Suprapubic skin (tissue), 3 donors: Measurements from ENCODE around the gene CD44.

Source experiments
- POLR2AphosphoS5 ChIP-seq, 3 donors: sonication (generic); formaldehyde crosslinking; IDR thresholded peaks; one replicate each; pipeline ENCODE4 v1.6.1; 2017; ENCODE audit warnings: antibody characterized with exemption in 3 of 3
- TF ChIP-seq, protein P1 (sequence below), 2 donors: fragments of 200-600 bp in 1 of 2; fragments of 450-650 bp in 1 of 2; sonication (generic) in 1 of 2; IDR thresholded peaks; one replicate each; pipeline ENCODE4 v1.5.1; 2016 to 2019; ENCODE audit warnings: antibody characterized with exemption in 2 of 2, mild to moderate bottlenecking in 1 of 2, moderate library complexity in 1 of 2

GRCh38 chr11:35169112-35169511, 30.1 kb downstream of the CD44 start:
- TF ChIP-seq, protein P1, sequence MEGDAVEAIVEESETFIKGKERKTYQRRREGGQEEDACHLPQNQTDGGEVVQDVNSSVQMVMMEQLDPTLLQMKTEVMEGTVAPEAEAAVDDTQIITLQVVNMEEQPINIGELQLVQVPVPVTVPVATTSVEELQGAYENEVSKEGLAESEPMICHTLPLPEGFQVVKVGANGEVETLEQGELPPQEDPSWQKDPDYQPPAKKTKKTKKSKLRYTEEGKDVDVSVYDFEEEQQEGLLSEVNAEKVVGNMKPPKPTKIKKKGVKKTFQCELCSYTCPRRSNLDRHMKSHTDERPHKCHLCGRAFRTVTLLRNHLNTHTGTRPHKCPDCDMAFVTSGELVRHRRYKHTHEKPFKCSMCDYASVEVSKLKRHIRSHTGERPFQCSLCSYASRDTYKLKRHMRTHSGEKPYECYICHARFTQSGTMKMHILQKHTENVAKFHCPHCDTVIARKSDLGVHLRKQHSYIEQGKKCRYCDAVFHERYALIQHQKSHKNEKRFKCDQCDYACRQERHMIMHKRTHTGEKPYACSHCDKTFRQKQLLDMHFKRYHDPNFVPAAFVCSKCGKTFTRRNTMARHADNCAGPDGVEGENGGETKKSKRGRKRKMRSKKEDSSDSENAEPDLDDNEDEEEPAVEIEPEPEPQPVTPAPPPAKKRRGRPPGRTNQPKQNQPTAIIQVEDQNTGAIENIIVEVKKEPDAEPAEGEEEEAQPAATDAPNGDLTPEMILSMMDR (IDR thresholded peaks at IDR 0.05): no peak
- TF ChIP-seq POLR2AphosphoS5 (IDR thresholded peaks at IDR 0.05): no peak
